GM18951 (cell line): ENCODE data around the gene SHISA7.
A peak's percentile ranks its signal among the peaks of the same experiment; 100 is the strongest.

Experiments used
- POLR2A ChIP-seq: IDR thresholded peaks from 4 replicates; pipeline ENCODE4 v1.6.1; 2011; ENCODE audit warnings: mild to moderate bottlenecking; ENCODE audit not compliant: insufficient read length, insufficient read depth; ENCODE audit errors: extremely low read depth
- in situ Hi-C: fragments of 300-500 bp; cut with MboI; formaldehyde crosslinking; loops from one replicate; pipeline ENCODE4 v1.12.0; 2022; ENCODE audit warnings: low sequenced_read_pairs, mixed read lengths, inconsistent platforms; ENCODE audit not compliant: unreplicated experiment

SHISA7 gene

GRCh38 chr19:55419103-55419502 lies 24.0 kb downstream of the SHISA7 start:
- TF ChIP-seq POLR2A = no peak
- in situ Hi-C loops = loop anchor here (25.0 kb wide), 1 partner anchor 532 kb away; no protein-coding TSS in a partner anchor

- TF ChIP-seq POLR2A = no peak
- in situ Hi-C loops = loop anchor here (25.0 kb wide), 1 partner anchor 531 kb away; no protein-coding TSS in a partner anchor
Observed at GRCh38 chr19:55418185-55418584, 24.9 kb downstream of the SHISA7 start.

GRCh38 chr19:55410168-55410567 lies 32.9 kb downstream of the SHISA7 start:
- TF ChIP-seq POLR2A = no peak
- in situ Hi-C loops = loop anchor here (25.0 kb wide), 1 partner anchor 523 kb away; no protein-coding TSS in a partner anchor

GRCh38 chr19:55409179-55409578 lies 33.9 kb downstream of the SHISA7 start:
- in situ Hi-C loops = loop anchor here (25.0 kb wide), 1 partner anchor 522 kb away; no protein-coding TSS in a partner anchor

GRCh38 chr19:55408533-55408872 lies 34.6 kb downstream of the SHISA7 start:
- no peak for TF ChIP-seq POLR2A
- in situ Hi-C loops = loop anchor here (25.0 kb wide), 1 partner anchor 521 kb away; no protein-coding TSS in a partner anchor

- in situ Hi-C loops = loop anchor here (25.0 kb wide), 1 partner anchor 521 kb away; no protein-coding TSS in a partner anchor
Observed at GRCh38 chr19:55407800-55408532, 35.1 kb downstream of the SHISA7 start.

GRCh38 chr19:55407550-55407799 lies 35.6 kb downstream of the SHISA7 start, which contains the start of gene UBE2S:
Gene UBE2S, minus strand, starts transcription at chr19:55407788. Its CDS starts 199 bp downstream, at chr19:55407589.
- TF ChIP-seq POLR2A = peak; percentile 100
- in situ Hi-C loops = loop anchor here (25.0 kb wide), 1 partner anchor 520 kb away; no protein-coding TSS in a partner anchor

More at GRCh38 chr19:55407800-55408532, 35.1 kb downstream of the SHISA7 start:
- peak; percentile 31 for TF ChIP-seq POLR2A

- no peak for TF ChIP-seq POLR2A
- in situ Hi-C loops = loop anchor here (25.0 kb wide), 1 partner anchor 520 kb away; no protein-coding TSS in a partner anchor
Observed at GRCh38 chr19:55406826-55407549, 36.1 kb downstream of the SHISA7 start.

- in situ Hi-C loops = loop anchor here (25.0 kb wide), 1 partner anchor 519 kb away; no protein-coding TSS in a partner anchor
- no peak for TF ChIP-seq POLR2A
Observed at GRCh38 chr19:55406091-55406825, 36.8 kb downstream of the SHISA7 start.

GRCh38 chr19:55405638-55406037 lies 37.5 kb downstream of the SHISA7 start:
- in situ Hi-C loops = loop anchor here (25.0 kb wide), 1 partner anchor 518 kb away; no protein-coding TSS in a partner anchor
- no peak for TF ChIP-seq POLR2A

- TF ChIP-seq POLR2A = no peak
- in situ Hi-C loops = loop anchor here (25.0 kb wide), 1 partner anchor 515 kb away; no protein-coding TSS in a partner anchor
Observed at GRCh38 chr19:55402509-55402908, 40.6 kb downstream of the SHISA7 start.

- in situ Hi-C loops = loop anchor here (25.0 kb wide), 1 partner anchor 514 kb away; no protein-coding TSS in a partner anchor
Observed at GRCh38 chr19:55401390-55401789, 41.7 kb downstream of the SHISA7 start.
